Activated T-helper 2 cell treated with anti-CD3 and anti-CD28 coated beads, Interferon-gamma antibody, Interleukin-2, Interleukin-4, amounts not matched to agents 10 μg/mL and 5 μg/mL and 100 μg/mL, durations not matched to agents 14 hours and 24 hours and 36 hours (primary cell): Measurements from ENCODE around the gene TMEM135. TPM values are rescaled to one million over a fixed set of nuclear protein-coding genes. Genes with fewer than 3 reads are reported as not detected.

Source experiments
- DNase-seq: peaks from one replicate; pipeline ENCODE4 v3.0.0; 2021; ENCODE audit warnings: low spot score
- H3K27ac Mint-ChIP-seq: one replicate; pipeline ENCODE4 v1.8.0; 2021; ENCODE audit warnings: mixed read lengths
- H3K27me3 Mint-ChIP-seq: one replicate; pipeline ENCODE4 v1.8.0; 2021; ENCODE audit warnings: low read depth, mixed read lengths
- H3K36me3 Mint-ChIP-seq: one replicate; pipeline ENCODE4 v1.8.0; 2021; ENCODE audit warnings: low read depth, mixed read lengths
- H3K4me1 Mint-ChIP-seq: one replicate; pipeline ENCODE4 v1.8.0; 2021; ENCODE audit warnings: low read depth, mixed read lengths
- H3K4me3 Mint-ChIP-seq: one replicate; pipeline ENCODE4 v1.8.0; 2021; ENCODE audit warnings: low read depth, mild to moderate bottlenecking, moderate library complexity, mixed read lengths
- H3K9me3 Mint-ChIP-seq: one replicate; pipeline ENCODE4 v1.8.0; 2021; ENCODE audit warnings: mixed read lengths
- intact Hi-C: fragments of 100-400 bp; cut with micrococcal nuclease; formaldehyde crosslinking; loops from one replicate; pipeline ENCODE4 v1.15.1; 2023
- total RNA-seq: library from RNA; stranded (reverse); gene quantifications from 2 replicates; pipeline ENCODE4 v1.2.3, GENCODE V29; 2022

Gene TMEM135
- total RNA-seq, 1 donor from 2014 or later, result 40.2 TPM

DNA sequence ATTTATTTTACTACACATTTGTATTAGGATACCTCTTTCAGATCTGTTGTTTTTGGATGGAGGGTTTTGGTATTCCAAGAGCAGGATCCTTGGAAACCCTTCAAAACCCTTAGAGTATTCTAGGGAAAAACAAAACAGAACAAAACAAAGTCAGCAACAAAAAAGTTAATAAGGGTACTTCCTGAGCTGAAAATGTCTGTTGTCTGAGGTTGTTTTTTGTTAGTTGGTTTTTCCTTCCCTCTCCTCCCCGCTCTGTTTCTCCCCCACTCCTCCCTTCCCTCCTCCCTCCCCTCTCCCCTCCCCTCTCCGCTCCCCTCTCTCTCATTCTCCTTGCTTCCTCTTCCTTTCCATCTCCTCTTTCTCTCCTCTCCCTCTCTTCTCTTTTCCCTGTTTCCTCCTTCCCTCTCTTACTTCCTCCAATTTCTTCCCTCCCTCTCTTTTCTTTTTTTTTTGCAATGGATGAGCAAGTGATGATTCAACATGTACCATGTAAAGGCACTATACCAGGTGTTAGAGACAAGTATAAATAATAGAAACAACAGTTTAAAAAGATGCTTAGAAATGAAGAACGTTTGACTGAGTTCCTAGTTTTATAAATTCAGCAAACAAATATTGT lies 160.6 kb downstream of the TMEM135 start:
- no peak for DNase-seq
- H3K36me3 Mint-ChIP-seq, result no peaks in the 10 kb centered on the region
- intact Hi-C loops, result no loop called here
- H3K4me1 Mint-ChIP-seq, result no peaks in the 10 kb centered on the region
- no peaks in the 10 kb centered on the region for H3K9me3 Mint-ChIP-seq
- no peak overlapping the region for H3K27ac Mint-ChIP-seq
- no peak overlapping the region for H3K4me3 Mint-ChIP-seq
- H3K27me3 Mint-ChIP-seq, result no peaks in the 10 kb centered on the region

DNA sequence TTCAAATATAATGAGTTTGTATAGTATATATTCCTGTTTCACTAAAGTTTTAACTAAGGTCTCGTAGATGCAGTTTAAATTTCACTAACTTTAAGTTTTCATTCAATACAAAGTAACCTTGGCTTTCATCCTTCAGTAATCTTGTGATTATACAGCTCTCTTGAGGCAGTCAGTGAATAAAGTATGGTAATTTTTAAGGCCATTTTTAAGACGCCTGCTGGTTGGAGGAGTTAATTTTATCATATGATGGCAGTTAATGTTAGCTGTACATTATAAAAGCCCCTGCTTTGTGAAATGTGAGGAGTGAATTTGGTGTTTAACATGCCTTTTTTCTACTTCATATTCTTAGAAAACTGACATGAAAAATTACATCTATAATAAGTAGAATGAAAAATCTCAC lies 163.6 kb downstream of the TMEM135 start:
- H3K27ac Mint-ChIP-seq, result no peak overlapping the region
- H3K4me3 Mint-ChIP-seq, result no peak overlapping the region
- intact Hi-C loops, result no loop called here
- H3K4me1 Mint-ChIP-seq, result no peaks in the 10 kb centered on the region
- no peaks in the 10 kb centered on the region for H3K9me3 Mint-ChIP-seq
- no peaks in the 10 kb centered on the region for H3K36me3 Mint-ChIP-seq
- DNase-seq, result no peak
- H3K27me3 Mint-ChIP-seq, result no peaks in the 10 kb centered on the region

- DNase-seq, result no peak
- intact Hi-C loops, result no loop called here
- Mint-ChIP-seq H3K4me1 (no peaks in the 10 kb centered on the region), H3K9me3 (peaks cover 9% of the 10 kb centered on the region), H3K4me3 (no peak overlapping the region), H3K27me3 (no peaks in the 10 kb centered on the region), H3K27ac (no peak overlapping the region), H3K36me3 (peaks cover 4% of the 10 kb centered on the region)
These were observed 166.3 kb downstream of the TMEM135 start for GRCh38 chr11:87203907-87204602.

- DNase-seq, result no peak
- Mint-ChIP-seq H3K4me1 (peaks cover 8% of the 10 kb centered on the region), H3K4me3 (no peak overlapping the region), H3K9me3 (peaks cover 9% of the 10 kb centered on the region), H3K27me3 (no peaks in the 10 kb centered on the region), H3K36me3 (peaks cover 4% of the 10 kb centered on the region), H3K27ac (no peak overlapping the region)
- intact Hi-C loops, result loop anchor here (5.0 kb wide), 1 partner anchor 49 kb away; no protein-coding TSS in a partner anchor
These were observed 175.2 kb downstream of the TMEM135 start for GRCh38 chr11:87212891-87213290.

DNA sequence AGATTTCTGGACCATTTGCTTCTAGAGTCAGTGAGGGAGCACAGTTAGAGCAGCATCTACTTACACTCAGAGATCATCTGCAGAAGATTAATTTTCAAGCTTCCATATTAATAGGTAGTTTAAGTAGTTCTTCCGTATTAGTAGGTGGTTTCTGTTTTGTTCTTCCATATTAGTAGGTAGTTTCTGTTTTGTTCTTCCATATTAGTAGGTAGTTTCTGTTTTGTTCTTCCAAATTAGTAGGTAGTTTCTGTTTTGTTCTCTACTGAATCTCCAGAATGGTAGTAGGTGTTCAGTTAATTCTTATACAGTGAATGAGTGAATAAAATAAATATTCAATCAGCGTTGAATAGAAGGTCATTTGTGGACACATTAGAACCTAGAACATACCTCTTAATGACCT lies 175.7 kb downstream of the TMEM135 start:
- H3K27ac Mint-ChIP-seq, result no peak overlapping the region
- peaks cover 8% of the 10 kb centered on the region for H3K4me1 Mint-ChIP-seq
- H3K36me3 Mint-ChIP-seq, result peaks cover under 1% of the 10 kb centered on the region
- no peak for DNase-seq
- H3K27me3 Mint-ChIP-seq, result no peaks in the 10 kb centered on the region
- H3K9me3 Mint-ChIP-seq, result peaks cover 5% of the 10 kb centered on the region
- intact Hi-C loops, result loop anchor here (5.0 kb wide), 1 partner anchor 49 kb away; no protein-coding TSS in a partner anchor
- no peak overlapping the region for H3K4me3 Mint-ChIP-seq

DNA sequence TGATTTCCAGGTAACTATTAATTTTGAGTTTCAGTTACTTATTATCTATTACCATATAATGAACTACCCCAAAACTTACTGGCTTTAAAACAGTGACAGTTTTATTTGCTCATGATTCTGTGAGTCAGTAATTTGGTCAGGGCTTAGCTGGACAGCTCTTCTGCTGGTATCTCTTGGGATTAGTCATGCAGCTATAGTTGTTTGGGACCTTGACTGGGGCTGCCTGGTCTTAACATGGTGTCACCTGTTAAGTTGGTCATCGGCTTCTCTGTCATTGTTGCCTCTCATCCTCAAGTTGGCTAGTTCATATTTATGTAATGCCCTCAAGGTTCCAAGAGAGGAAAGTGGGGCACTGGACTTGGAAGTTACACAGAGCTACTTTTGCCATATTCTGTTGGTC lies 177.5 kb downstream of the TMEM135 start:
- intact Hi-C loops, result no loop called here
- Mint-ChIP-seq H3K27ac (no peak overlapping the region), H3K9me3 (no peaks in the 10 kb centered on the region), H3K36me3 (no peaks in the 10 kb centered on the region), H3K4me1 (peaks cover 12% of the 10 kb centered on the region), H3K4me3 (no peak overlapping the region), H3K27me3 (no peaks in the 10 kb centered on the region)
- no peak for DNase-seq

GRCh38 chr11:87219266-87219665 lies 181.5 kb downstream of the TMEM135 start:
- Mint-ChIP-seq H3K4me1 (peaks cover 4% of the 10 kb centered on the region), H3K27me3 (no peaks in the 10 kb centered on the region), H3K36me3 (no peaks in the 10 kb centered on the region), H3K27ac (no peak overlapping the region), H3K9me3 (no peaks in the 10 kb centered on the region), H3K4me3 (no peak overlapping the region)
- intact Hi-C loops, result no loop called here
- DNase-seq, result no peak

- Mint-ChIP-seq H3K4me1 (peaks cover 4% of the 10 kb centered on the region), H3K9me3 (no peaks in the 10 kb centered on the region), H3K27me3 (no peaks in the 10 kb centered on the region), H3K27ac (no peak overlapping the region), H3K36me3 (no peaks in the 10 kb centered on the region), H3K4me3 (no peak overlapping the region)
- no peak for DNase-seq
- intact Hi-C loops, result no loop called here
These were observed 186.1 kb downstream of the TMEM135 start for GRCh38 chr11:87223816-87224215.

- no peak for DNase-seq
- no peaks in the 10 kb centered on the region for H3K9me3 Mint-ChIP-seq
- H3K27me3 Mint-ChIP-seq, result no peaks in the 10 kb centered on the region
- intact Hi-C loops, result no loop called here
- H3K4me3 Mint-ChIP-seq, result no peak overlapping the region
- H3K4me1 Mint-ChIP-seq, result peaks cover under 1% of the 10 kb centered on the region
- no peak overlapping the region for H3K27ac Mint-ChIP-seq
- H3K36me3 Mint-ChIP-seq, result no peaks in the 10 kb centered on the region
These were observed 186.8 kb downstream of the TMEM135 start for GRCh38 chr11:87224486-87224885.

GRCh38 chr11:87228820-87229219 lies 191.1 kb downstream of the TMEM135 start:
- intact Hi-C loops, result no loop called here
- DNase-seq, result no peak
- H3K27ac Mint-ChIP-seq, result no peak overlapping the region
- peaks cover 28% of the 10 kb centered on the region for H3K9me3 Mint-ChIP-seq
- no peaks in the 10 kb centered on the region for H3K27me3 Mint-ChIP-seq
- H3K36me3 Mint-ChIP-seq, result peaks cover 15% of the 10 kb centered on the region
- no peak overlapping the region for H3K4me3 Mint-ChIP-seq
- H3K4me1 Mint-ChIP-seq, result peaks cover 2% of the 10 kb centered on the region

- peaks cover 2% of the 10 kb centered on the region for H3K4me1 Mint-ChIP-seq
- intact Hi-C loops, result no loop called here
- DNase-seq, result no peak
These were observed 193.3 kb downstream of the TMEM135 start for GRCh38 chr11:87230995-87231394.

GRCh38 chr11:87232320-87232719 lies 194.6 kb downstream of the TMEM135 start:
- intact Hi-C loops, result no loop called here
- H3K36me3 Mint-ChIP-seq, result peaks cover 22% of the 10 kb centered on the region
- no peaks in the 10 kb centered on the region for H3K27me3 Mint-ChIP-seq
- H3K27ac Mint-ChIP-seq, result no peak overlapping the region
- no peak for DNase-seq
- peaks cover 2% of the 10 kb centered on the region for H3K4me1 Mint-ChIP-seq
- peaks cover 29% of the 10 kb centered on the region for H3K9me3 Mint-ChIP-seq
- no peak overlapping the region for H3K4me3 Mint-ChIP-seq

More at GRCh38 chr11:87230995-87231394, 193.3 kb downstream of the TMEM135 start:
- H3K27me3 Mint-ChIP-seq, result no peaks in the 10 kb centered on the region
- H3K4me3 Mint-ChIP-seq, result no peak overlapping the region
- H3K27ac Mint-ChIP-seq, result no peak overlapping the region
- peaks cover 29% of the 10 kb centered on the region for H3K9me3 Mint-ChIP-seq
- peaks cover 15% of the 10 kb centered on the region for H3K36me3 Mint-ChIP-seq

DNA sequence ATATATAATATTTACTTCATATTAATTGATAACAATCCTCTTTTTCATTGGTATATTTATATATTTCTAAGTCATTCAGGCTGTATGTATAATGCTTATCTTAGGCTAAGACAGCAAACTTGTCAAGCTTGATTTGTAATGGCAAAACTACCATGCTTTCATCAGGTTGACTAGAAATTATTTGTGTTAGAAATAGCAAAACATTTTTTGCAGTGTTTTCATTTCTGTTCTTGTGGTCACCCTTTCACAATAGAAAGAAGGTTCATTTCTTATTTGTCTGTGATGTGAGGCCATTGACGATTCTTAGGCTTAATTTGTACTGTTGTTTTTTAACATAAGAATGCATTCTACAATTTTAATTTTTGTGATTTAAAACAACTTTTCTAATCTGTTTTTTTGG lies 197.6 kb downstream of the TMEM135 start:
- no peak for DNase-seq
- Mint-ChIP-seq H3K36me3 (peaks cover 26% of the 10 kb centered on the region), H3K27me3 (no peaks in the 10 kb centered on the region), H3K9me3 (peaks cover 33% of the 10 kb centered on the region), H3K27ac (no peak overlapping the region), H3K4me1 (peaks cover 2% of the 10 kb centered on the region), H3K4me3 (no peak overlapping the region)
- intact Hi-C loops, result no loop called here
